Ramos (cell line): ENCODE results near the gene SUDS3.
"Not testable (repeated sequence)": the region's sequence is repeated elsewhere in the genome, so short reads cannot be mapped to it uniquely, and the experiment has no call there.

Source experiments
- in situ Hi-C: fragments of 300-500 bp; cut with MboI; formaldehyde crosslinking; loops from one replicate; pipeline ENCODE4 v1.14.3; 2022; ENCODE audit warnings: low sequenced_read_pairs; ENCODE audit not compliant: unreplicated experiment

Gene SUDS3

DNA sequence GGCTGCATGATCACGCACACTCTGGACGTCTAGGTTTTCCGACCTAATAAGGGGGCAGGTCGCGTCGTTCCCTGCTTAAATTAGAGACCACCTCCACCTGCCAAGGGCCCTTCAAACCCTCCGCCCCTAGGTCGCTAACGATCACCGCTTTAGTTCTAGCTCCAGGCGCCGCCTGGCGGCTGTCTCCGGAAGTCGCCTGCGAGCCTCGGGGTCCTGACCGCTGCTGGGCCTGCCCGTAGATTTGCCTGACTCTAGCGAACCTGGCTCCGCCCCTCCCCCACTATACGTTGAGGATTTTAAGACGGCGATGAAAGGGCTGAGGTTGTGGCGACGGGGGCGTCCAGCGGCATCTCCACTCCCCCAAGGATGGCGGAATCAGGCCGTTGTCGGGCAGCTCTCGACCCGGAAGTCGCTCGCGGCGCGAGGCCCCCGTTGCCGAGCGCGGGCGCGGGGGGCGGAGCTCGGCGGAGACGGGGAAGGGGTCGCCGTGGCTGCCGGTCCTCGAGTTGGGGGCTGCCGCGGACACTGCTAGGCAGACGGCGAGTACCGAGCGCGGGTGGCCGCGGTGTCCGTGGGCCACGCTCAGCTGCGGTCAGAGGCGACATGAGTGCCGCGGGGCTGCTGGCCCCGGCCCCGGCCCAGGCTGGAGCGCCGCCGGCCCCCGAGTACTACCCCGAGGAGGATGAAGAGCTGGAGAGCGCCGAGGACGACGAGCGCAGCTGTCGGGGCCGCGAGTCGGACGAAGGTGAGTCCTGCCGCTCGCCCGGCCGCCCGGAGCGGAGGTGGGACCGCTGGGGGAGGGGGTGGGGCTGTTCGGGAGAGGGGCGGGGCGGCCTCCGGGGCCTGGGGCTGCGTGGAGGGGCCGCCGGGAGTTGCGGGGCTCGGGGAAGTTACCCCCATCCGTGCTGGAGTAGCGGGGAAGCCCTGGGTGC lies at the start of gene SUDS3:
SUDS3 (plus strand) TSS at position 467 of the 932 bp plus-strand sequence; CDS start at position 604, 137 bp downstream.
- in situ Hi-C loops = loop anchor here (10.0 kb wide), 1 partner anchor 252 kb away; no protein-coding TSS in a partner anchor

- in situ Hi-C loops = no loop called here
Measured at GRCh38 chr12:118326991-118327390, 49.4 kb upstream of the SUDS3 start.

GRCh38 chr12:118327391-118327790 lies 49.0 kb upstream of the SUDS3 start:
- in situ Hi-C loops = no loop called here

DNA sequence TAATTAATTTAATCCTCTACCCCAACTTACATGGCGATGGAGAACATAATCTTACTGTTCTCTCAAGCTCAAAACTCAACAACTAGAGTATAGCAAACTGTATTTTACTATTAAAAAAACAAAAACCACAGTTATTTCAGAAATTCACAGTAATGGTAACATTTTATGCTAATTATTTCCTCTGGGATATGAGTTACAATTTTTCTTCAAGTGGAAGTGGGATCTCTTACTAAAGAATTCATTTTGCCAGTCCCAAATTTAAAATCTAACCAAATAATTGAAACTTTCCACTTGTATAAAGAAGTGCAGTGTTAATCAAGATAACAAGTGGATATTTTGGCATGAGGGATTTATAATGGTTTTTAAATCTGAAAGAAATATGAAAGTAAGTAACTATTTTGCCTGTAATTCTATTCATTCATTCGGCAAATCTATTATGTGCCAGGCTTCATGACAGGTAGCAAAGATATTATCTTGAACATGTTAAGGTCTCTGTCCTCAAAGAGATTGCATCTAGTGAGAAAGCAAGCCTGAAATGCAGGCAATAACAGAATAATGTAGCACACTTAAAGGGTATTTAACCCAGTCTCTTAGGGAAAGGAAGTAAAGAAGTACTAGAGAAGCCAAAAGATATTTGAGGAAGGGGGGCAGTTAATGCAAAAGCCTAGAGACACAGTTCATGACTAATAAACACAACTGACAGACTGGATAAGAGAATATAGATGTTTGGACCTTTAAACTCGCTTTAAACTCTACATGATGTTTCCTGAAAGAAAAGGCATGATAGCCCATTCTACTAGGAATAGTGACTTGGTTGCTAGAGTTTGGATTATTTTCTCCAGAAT lies 47.6 kb upstream of the SUDS3 start:
- in situ Hi-C loops = no loop called here

GRCh38 chr12:118330421-118331018 lies 45.8 kb upstream of the SUDS3 start:
- in situ Hi-C loops = no loop called here

DNA sequence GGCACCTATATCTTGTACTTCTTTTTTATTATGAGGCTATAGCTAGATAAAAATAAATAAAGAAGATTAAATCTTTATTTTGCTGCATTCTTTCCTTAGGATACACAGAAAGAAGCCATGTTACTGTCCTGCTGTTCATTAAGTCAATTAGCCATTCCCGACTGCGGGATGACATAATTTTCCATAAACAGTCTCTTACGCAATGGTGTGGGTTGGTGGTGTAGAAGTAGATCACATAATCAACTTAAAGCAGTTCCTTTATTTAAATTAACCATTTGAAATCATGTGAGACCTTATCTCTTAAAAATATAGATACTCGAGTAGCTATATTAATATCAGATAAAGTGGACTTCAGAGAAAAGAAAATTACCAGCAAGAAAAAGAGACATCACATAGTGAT lies 43.8 kb upstream of the SUDS3 start:
- in situ Hi-C loops = no loop called here

DNA sequence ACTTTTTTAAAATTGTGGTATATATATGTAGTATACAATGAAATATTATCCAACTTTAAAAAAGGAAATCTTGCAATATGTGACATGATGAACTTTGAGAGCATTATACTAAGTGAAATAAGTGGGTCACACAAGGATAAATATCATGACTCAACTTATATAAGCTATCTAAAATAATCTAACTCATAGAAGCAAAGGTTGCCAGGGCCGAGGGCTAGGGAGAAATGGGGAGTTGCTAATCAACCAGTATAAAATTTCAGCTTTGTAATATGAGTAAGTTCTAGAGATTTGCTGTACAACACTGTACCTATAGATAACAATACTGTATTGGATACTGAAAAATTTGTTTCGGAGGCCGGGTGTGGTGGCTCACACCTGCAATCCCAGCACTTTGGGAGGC lies 42.1 kb upstream of the SUDS3 start:
- in situ Hi-C loops = no loop called here

- in situ Hi-C loops = no loop called here
Measured at GRCh38 chr12:118334939-118335567, 41.3 kb upstream of the SUDS3 start.

DNA sequence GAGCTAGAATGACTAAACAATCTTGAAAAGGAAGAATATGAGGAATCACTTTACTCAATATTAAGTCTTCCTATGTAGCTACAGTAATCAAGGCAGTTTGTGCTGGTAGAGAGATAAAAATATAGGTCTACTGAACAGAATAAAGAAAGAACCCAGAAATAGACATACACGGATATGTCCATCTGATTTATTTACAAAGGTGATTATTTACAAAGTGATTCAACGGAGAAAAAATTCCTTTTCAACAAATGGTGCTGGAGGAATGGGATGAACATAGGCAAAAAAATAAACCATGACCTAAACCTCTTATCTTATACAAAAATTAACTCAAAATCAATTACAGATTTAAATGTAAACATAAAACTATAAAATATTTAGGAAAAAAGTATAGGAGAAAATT lies 40.2 kb upstream of the SUDS3 start:
- in situ Hi-C loops = no loop called here

DNA sequence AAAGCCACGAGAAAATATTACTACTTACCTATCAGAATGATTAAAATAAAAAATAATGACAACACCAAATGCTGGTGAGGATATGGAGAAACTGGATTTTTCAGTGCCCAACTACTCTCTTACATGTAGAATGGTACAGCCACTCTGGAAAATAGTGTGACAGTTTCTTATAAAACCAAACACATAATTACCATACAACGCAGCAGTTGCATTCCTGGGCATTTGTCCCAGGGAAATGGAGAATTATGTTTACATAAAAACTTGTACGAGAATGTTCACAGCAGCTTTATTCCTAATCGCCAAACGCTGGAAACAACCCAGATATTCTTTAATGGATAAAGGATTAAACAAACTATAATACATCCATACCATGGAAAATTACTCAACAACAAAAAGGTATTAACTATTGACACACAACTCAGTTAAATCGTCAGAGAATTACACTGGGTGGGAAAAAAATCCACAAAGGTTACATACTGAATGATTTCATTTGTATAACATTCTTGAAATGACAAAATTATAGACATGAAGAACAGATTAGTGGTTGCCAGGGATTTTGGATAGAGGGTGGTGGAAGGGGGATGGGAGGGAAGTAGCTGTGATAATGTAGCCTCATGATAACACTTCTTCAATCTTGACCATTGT lies 39.0 kb upstream of the SUDS3 start:
- in situ Hi-C loops = no loop called here

DNA sequence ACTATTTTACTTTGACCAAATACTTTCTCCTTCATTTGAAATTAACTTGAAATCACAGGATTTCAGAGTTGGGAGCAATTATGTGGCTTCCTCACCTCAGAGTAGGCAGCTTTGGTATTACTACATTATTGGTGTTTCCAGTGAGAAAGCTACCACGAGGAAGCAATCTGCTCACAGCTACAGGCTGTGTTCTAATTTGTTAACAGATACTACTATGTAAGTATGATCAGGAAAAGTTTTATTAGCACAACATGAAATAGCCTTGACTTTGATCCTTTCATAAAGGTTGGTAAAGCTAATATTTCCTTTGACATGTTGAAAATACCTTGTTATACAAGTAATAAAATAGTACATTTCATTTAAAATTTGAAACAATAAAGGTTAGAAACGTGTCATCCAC lies 34.3 kb upstream of the SUDS3 start:
- in situ Hi-C loops = no loop called here

DNA sequence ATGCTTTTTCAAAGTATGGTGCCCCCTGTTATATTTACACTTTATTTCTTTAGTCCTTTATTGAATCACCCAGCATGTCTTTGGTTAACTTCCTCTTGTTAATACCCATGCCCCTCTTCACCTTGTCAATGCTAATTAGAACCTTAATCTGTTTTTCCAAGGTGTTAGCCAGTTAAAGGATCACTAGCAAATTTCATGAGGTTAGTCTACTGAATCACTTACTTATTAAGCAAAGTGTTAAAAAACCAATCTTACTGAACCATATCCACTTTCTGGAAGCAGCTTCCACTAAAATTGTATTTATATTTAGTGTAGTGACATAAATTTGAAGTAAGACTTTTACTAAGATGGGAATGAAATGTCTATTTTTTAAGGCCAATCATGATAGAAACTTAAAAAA lies 31.5 kb upstream of the SUDS3 start:
- in situ Hi-C loops = no loop called here

GRCh38 chr12:118345355-118345754 lies 31.0 kb upstream of the SUDS3 start:
- in situ Hi-C loops = no loop called here

DNA sequence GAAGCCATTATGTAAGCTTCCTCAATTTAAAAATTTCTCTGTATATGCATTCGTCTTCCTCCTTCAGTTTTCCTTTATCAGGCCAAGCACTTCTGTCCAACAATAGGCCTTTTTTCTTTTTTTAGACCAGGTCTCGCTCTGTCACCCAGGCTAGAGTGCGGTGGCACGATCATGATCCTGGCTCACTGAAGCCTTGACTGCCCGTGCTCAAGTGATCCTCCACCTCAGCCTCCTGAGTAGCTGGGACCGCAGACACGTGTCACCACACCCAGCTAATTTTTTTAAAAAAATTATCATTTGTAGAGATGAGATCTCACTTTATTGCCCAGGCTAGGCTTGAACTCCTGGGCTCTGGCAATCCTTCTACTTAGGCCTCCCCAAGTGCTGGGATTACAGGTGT lies 29.5 kb upstream of the SUDS3 start:
- in situ Hi-C loops = no loop called here

- in situ Hi-C loops = no loop called here
Measured at GRCh38 chr12:118347916-118348315, 28.4 kb upstream of the SUDS3 start.

- in situ Hi-C loops = no loop called here
Measured at GRCh38 chr12:118350908-118351559, 25.3 kb upstream of the SUDS3 start.

DNA sequence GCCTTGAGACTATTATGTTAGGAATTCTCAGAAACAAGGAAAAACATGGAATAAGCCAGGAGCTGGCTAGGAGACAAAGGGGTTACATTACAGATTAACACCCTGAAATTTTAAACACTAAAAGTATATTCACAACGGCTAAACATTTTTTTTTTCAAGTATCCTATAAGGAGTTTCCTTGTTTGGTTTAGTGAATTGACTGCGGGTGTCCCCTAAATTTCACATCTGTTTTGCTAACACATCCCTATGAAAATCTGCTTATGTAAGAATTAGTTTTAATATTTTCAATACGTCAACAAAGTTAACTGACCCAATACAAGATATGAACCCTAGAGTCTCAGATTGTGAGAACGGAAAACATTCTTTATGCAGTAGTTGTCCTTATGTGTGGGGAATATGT lies 22.6 kb upstream of the SUDS3 start:
- in situ Hi-C loops = no loop called here

GRCh38 chr12:118354503-118354902 lies 21.9 kb upstream of the SUDS3 start:
- in situ Hi-C loops = not testable (repeated sequence)

GRCh38 chr12:118354903-118355302 lies 21.5 kb upstream of the SUDS3 start:
- in situ Hi-C loops = no loop called here
